Activated T-helper 1 cell treated with anti-CD3 and anti-CD28 coated beads, Interleukin-2, amount 50 U/mL, for 16 hours (primary cell): ENCODE measurements around the gene AHNAK2.
A peak's percentile ranks its signal among the peaks of the same experiment; 100 is the strongest.

ENCODE experiments used
- DNase-seq, 2 donors: peaks; one replicate each; pipeline ENCODE4 v3.0.0-alpha.2; 2020; ENCODE audit warnings: low read depth in 1 of 2, low spot score in 1 of 2

AHNAK2 gene

DNA sequence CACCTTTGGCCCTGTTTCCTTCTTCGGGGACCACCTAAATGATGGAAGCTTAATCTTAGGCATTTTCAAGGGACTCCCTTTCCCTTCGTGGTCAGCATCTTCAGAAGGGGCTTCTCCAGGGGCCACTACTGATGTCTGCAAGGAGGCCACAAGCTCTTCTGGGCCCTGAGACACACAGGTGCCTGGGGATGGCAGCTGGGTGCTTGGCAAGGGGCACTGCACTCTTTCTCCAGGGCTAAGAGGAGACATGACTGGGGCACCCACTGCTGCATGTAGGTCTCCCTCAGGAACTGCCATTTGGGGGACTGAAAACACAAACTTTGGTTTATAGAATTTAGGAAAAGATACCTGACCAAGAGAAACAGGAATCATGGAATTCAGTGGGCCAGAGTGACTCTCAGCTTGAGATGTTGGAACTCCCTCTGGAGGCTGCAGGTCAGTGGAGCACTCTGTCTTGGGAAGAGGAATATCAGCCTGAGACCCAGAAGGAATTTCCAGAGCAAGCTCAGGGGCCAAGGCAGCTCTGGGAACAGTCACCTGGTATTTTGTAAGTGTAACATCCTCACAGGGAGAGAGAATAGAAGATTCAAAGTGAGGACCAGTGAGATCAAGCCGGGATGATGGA lies 37.5 kb downstream of the AHNAK2 start:
- DNase-seq: no peak

DNA sequence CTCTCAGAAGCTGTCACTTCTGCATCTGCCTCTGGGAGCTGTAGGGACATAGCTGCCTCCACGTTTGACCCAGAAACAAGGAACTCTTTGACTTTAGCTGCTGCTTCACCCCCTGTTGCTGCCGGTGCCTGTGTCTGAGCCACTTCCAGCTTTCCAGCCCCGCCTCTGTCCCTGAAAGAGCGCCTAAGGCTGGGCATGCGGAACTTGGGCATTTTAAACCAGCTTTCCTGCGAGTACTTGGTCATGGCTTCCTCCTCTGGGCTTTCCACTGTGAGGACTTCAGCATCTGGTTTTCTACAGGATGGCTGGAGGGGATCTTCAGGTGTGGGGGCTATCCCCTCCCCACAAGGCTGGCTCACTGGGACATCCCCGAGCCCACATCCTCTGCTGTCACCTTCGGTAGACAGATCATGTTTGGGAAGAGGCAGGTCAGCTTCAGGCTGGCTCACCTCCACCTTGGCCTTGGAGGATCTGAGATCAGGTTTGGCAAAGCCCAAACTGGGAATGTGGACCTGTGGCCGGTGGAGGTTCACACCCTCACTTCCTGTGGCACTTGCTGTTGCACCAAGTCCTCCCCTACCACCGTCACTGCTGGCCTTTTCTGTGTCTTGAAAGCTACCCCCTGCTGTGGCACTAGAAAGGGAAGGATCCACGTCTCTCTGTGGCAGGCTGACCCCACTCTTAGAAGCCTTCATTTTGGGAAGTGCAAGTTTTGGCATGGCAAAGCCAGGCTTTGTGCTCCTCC lies 38.3 kb downstream of the AHNAK2 start:
- no peak for DNase-seq

DNA sequence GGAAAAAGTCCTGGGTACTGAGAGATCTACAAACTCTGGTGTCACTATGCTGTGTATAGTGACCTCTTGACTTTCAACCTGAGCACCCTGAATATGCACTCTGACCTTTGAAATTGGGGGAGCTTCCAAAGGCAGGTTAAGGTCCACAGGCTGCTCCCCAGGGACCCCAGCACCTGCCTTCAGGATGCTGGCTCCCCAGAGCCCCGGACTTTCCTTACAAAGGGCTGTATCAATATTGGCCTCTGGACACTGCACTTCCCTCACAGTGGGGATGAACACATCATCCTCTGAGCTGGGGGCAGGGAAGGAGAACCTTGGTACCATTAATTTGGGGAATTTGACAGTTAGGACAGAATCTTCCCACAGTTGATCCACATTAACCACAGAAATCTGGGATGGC lies 39.2 kb downstream of the AHNAK2 start:
- no peak for DNase-seq

DNA sequence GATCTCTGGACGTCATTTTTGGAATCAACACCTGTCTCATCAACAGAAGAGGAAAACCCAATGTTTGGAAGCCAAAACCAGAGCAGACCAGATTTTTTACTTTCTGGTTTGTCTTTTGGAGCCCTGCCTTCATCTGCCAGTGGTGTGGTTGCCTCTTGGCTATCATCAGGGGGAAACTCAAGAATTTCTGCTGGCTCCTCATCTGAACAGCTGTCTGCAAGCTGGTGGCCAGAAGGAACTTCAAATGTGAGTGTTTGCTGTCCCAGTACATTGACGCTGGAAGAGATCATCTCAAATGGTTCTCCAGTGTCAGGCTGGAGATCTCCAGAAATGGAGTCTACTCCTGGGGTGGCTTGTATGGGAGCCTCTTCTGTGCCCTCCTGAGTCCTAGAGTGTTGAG lies 39.7 kb downstream of the AHNAK2 start:
- DNase-seq: no peak

DNA sequence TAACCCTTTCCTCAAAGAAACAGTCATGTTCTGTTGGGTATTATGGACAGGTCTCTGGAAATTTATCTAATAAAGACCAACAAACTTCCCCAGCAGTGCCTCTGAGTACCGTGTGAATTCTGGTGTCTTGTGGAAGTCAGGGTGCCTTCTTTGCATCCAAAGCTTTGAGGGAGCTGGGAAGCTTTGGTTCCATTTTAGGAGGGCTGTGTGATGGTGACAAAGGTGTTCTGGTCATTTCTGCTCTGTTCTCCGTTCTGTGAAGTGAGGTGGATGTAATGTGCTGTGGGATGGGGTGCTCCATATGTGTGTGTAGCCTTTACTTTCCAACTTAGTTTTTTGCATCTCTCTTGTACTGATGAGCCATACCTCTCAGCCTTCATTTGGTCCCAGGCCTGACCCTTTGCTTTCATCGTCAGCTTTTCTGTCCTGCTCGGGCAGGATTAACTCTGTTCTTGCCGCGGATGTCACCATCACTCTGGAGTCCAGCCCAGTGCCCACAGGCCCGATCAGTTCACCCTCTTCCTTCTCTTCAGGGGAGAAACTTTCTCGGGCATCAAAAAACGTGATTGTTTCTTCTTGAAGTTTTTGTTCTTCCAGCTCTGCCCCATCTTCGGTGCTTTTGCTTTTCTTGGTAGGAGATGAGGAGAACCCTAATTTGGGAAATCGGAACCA lies 40.3 kb downstream of the AHNAK2 start:
- DNase-seq: no peak

DNA sequence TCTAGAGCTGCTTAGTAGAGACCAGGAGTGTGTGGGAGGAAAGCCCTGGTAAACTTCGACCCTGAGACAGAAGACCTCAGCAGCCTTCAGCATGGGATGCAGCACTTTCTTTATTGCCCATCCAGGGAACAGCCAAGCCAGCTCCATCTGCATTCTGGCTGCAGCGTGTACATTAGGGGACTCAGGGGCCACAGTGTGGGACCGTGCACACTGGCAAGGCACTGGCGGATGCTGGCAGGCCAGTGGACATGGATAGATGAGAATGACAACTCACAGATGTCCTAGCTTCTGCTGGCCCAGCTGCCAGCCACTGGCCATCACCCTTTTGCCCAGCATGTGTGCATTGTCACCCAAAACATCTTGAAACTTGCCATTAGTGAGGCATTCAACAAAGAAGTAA lies 41.0 kb downstream of the AHNAK2 start:
- no peak for DNase-seq

DNA sequence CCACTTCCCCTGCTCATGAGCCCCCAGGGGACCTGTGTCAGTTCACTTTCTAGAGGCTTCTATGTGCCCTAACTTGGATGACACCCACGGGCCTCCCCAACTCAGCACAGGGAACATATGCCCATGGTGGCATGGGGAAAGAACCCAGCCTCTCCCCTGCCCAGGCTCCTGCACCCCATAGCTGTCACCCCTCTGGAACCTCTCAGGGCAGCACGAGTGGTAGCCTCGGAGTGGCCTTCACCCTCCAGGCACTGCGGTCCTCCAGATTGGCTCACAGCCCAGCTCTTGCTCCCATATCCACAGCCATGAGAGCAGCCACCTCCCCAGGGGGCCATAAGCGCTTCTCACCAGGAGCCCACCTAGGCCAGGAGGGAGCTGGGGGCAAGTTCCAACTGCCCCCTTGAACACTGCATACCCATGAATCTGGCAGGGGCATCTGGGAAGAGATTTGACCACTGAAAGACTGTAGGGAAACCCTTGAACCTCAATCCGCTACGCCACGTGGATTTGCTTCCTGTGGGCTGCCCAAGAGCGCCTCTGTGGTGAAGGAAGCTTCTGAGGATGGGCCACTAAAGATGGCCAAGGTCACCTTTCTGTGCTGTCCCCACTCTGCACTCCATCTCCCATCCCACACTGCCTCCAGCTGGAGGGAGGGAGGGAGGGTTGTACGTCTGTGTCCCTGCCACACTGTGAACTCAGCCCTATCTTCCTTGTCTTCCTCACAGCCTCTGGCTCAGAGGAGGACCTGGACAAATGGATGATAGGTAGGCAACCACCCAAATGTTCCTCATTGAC lies 41.6 kb downstream of the AHNAK2 start:
- DNase-seq: no peak

DNA sequence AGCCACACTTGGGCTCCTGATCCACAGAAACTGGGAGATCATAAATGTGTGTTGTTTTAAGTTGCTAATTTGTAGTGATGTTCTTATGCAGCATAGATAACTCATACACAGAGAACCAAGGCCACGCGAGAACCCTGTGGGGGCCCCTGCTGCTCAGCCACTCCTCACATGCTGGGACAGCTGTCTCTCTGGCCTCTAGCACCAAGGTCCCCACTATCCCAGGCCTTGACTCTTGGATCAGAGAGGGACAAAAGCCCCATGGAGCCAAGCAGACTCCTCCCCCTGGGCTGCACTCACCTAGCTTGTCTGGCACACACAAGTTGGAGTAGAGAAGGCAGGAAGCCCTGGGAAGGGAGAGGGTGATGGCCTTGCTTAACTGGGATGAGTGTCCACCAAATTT lies 42.2 kb downstream of the AHNAK2 start:
- DNase-seq: no peak

DNA sequence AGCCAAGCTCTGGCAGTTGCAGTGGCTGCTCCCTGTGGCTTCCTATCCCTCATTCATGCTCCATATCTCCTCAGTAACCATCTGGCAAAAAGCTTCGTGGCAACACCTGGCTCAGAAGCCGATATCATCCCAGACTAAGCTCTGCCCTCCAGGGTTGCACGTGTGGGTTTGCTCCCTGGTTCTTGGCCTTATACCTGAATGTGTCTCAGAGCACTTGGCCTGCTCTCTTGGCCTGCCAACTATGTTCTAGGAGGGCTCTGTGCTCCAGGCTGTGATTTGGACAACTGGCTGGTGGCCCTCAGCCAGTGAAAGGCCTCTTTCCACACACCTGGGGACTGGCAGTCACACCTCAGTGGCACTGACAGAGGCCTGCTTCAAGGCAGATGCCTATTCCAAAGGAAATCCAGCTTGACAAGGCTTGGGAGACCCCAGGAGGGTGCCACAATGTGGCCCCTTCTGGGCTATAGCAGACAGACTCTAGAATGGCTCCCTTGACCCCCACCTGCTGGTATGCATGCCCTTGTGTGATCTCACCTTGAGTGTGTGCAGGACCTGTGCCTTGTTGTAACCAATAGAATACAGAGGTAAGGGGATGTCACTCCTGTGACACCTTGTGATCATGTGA lies 43.0 kb downstream of the AHNAK2 start:
- no peak for DNase-seq

DNA sequence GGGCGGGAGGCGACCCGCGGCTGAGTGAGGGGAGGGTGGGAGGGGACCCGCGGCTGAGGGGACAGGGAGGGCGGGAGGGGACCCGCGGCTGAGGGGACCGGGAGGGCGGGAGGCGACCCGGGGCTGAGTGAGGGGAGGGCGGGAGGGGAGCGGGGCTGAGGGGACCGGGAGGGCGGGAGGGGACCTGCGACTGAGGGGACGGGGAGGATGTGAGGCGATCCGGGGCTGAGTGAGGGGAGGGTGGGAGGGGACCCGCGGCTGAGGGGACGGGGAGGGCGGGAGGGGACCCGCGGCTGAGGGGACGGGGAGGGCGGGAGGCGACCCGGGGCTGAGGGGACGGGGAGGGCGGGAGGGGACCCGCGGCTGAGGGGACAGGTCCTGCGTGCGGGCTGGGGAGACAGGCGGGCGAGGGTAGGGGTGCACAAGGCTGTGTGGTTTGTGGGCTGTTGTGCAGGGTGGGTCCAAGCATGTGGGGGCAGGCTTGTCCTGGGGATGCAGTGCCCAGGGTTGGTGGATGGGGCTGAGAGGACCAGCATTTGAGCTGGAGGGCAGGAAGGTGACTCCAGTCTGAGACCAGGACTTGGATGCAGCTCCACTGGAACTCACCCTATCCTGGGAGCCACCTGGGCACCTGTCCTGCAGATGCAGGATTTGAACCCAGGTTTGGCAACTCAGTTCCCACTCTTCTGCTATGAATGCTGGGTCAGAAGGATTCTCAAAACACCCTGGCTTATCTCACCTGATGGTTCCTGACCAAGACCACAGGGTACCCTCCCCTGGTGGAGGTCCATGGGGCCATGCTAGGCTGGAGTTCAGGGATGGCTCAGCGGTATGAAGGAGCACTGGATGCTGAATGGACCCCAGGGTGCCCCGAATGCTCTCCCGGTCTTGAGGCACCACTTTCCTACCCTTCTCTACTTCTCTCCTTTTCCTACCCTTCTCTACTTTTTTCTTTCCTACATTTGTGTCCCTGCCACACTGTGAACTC lies 44.1 kb downstream of the AHNAK2 start:
- DNase-seq: no peak

DNA sequence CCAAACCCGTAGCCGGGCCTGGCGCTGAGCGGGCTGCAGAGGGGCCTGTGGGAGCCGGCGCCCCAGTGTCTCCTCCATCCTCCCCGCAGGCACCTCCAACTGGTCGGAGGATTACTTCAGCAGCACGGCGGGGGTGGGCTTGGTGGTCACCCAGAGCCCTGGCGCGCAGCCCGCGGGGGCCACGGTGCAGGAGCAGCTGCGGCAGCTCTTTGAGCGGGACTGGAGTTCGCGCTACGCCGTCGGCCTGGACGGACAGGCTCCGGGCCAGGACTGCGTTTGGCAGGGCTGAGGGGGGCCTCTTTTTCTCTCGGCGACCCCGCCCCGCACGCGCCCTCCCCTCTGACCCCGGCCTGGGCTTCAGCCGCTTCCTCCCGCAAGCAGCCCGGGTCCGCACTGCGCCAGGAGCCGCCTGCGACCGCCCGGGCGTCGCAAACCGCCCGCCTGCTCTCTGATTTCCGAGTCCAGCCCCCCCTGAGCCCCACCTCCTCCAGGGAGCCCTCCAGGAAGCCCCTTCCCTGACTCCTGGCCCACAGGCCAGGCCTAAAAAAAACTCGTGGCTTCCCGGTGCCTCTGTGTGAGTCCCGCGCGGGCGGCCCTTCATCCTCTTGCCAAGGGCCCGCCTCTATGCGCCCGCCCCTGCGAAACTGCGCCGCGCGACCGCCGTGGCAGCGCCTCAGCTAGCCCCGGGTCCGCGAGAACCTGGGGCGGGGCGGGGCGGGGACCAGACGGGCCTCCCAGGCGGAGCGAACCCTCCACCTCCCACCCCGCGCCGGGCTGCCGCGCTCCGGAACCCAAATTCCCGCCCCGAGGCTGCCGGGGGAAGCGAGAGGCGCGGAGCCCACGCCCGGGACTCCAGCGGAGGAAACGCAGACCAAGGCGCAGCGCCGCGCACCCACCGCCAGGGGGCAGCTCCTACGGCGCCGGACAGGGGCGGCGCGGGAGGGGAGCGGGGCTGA lies 45.2 kb downstream of the AHNAK2 start:
- DNase-seq: peak; percentile 77 to 79

DNA sequence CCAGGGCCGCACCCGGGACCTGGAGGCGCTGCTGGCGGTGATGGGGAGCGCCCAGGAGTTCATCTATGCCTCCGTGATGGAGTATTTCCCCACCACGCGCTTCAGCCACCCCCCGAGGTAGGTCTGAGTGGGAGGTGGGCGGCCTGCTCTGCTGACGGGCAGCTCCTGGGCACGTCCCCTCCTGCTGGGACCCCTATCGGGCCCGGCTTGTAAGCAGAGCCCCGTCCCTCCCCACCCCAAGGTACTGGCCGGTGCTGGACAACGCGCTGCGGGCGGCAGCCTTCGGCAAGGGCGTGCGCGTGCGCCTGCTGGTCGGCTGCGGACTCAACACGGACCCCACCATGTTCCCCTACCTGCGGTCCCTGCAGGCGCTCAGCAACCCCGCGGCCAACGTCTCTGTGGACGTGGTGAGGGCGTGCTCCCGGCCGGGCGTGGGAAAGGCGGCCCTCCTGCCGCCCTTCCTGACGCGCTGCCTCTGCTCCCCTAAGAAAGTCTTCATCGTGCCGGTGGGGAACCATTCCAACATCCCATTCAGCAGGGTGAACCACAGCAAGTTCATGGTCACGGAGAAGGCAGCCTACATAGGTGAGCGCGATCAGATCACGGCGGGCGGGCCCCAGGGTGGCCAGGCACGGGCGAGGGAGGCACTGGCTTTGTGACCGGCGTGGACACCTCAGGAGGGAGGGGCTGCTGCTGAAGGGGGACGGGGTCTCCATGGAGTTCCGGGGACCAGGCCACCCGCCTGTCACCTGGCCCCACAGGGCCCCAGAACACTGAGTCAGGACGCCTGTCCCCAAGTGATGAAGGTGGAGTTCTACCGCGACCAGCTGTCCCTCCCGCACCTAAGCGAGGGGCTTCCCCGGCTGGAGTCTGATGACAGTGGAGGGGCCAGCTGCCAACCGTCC lies 46.2 kb downstream of the AHNAK2 start:
- no peak for DNase-seq

DNA sequence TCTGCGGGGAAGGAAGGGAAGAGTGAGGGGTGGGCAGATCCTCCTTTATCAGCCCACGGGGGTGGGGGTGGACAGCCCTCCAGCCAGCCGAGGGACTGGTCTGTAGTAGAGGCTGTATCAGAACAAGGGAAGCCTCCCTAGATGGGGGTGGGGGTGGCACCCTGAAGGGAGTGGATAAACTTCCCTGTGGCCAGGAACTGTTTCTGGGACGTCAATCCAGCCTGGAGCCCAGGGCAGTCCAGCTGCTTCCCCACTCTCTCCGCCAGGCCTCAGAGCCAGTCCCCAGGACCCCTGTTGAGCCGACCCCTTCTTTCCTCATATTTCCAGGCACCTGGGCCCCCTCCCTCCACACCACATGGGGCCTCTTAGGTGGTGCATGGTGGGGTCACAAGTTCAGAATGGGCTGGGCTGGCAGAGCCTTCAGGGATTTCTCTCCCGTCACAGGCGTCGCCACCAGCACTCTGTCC lies 46.8 kb downstream of the AHNAK2 start:
- DNase-seq: no peak

DNA sequence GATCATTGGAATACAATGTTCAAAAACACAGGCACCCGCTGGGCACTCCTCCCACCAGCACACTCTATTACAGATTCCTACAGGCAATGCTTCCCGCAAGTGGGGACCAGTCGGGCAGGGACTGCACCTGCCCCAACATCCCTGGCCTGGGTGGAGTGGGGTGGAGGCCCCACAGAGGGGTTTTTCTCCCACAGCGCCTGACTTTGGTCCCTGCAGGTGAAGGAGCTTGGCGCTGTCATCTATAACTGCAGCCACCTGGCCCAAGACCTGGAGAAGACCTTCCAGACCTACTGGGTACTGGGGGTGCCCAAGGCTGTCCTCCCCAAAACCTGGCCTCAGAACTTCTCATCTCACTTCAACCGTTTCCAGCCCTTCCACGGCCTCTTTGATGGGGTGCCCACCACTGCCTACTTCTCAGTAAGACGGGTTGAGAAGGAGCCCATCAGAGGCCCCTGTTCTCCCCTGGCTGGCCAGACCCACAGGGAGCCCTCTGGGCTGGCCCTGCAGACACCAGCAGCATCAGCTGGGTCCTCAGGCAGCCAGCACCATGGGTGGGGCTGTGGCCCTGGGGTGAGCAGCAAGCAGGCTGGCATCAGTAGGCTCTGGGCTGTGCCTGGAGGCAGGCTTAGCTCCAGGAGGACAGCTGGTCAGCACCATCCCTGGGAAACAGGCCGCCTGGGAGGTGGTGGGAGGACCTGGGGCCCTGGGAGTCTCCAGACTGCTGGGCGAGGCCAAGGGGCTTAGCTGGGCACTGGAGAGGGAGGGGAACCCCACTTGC lies 47.5 kb downstream of the AHNAK2 start:
- no peak for DNase-seq

DNA sequence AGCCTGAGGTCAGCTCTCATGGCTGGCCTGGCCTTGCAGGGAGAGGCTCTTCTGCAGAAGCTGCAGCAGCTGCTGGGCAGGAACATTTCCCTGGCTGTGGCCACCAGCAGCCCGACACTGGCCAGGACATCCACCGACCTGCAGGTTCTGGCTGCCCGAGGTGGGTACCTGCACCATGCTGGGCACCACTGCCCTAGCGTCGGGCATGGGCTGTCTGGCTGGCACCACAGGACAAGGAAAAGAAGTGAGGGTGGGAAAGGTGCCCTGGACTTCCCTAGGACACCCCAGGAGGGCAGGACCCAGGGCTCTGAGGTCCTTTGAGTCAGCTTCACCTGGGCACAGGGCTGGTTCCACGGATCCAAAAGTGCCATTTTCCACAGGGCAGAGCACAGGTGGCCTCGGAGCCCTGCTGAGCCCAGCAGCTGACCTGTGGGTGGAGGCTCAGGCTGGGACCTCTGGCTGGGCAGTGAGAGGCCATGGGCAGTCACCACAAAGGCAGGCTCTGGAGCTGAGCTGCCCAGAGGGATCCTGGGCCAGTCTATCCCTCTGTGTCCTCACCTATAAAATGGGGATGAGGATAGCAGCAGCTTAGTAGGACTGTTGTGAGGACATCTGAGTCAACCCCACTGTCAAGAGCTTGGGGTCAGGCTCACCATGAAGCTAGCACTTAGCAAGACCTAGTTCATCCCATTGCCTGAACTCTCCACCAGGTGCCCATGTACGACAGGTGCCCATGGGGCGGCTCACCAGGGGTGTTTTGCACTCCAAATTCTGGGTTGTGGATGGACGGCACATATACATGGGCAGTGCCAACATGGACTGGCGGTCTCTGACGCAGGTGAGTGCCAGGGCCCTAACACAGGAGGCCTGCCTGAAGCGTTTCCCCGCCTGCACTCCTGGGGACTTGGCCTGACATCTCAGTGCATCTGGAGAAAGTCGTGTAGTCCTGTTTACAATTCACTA lies 48.6 kb downstream of the AHNAK2 start:
- DNase-seq: no peak
